DND-41 (cell line): ENCODE data around the gene SLC9A4.

Source experiments
- ATAC-seq: fragments of 200-7000 bp; cut with Tn5 transposase; 3 replicates; pipeline ENCODE4 v1.9.1; 2021; ENCODE audit warnings: low read depth; ENCODE audit not compliant: insufficient read depth
- DNase-seq: peaks from one replicate; pipeline ENCODE4 v3.0.0-alpha.2; 2020
- H2AFZ ChIP-seq: 2 replicates; pipeline ENCODE4 v1.6.0; 2012; ENCODE audit warnings: low read depth, low read length
- H3K27ac ChIP-seq: 2 replicates; pipeline ENCODE4 v1.5.1; 2012; ENCODE audit warnings: low read length, inconsistent platforms
- H3K27me3 ChIP-seq: fragments of 200-600 bp; sonication (generic); 2 replicates; pipeline ENCODE4 v1.6.0; 2012; ENCODE audit warnings: low read length, mild to moderate bottlenecking, inconsistent platforms; ENCODE audit not compliant: insufficient read depth, poor library complexity
- H3K36me3 ChIP-seq: 2 replicates; pipeline ENCODE4 v1.5.1; 2012; ENCODE audit warnings: low read length, inconsistent platforms; ENCODE audit not compliant: insufficient read depth
- H3K4me1 ChIP-seq: 2 replicates; pipeline ENCODE4 v1.5.1; 2012; ENCODE audit warnings: mild to moderate bottlenecking, low read length; ENCODE audit not compliant: insufficient read depth
- H3K4me2 ChIP-seq: 2 replicates; pipeline ENCODE4 v1.6.0; 2012; ENCODE audit warnings: mild to moderate bottlenecking, moderate library complexity, low read length, inconsistent platforms; ENCODE audit not compliant: insufficient read depth
- H3K4me3 ChIP-seq, 2 experiments: fragments of 200-600 bp in 1 of 2; shearing (Covaris generic) in 1 of 2; 2 replicates each; pipeline ENCODE4 v1.5.1; 2012 to 2016; ENCODE audit warnings: inconsistent platforms in 2 of 2, low read length in 2 of 2, mild to moderate bottlenecking in 2 of 2, low read depth in 1 of 2, moderate library complexity in 1 of 2
- H3K79me2 ChIP-seq: 2 replicates; pipeline ENCODE4 v1.6.0; 2012; ENCODE audit warnings: low read length, inconsistent platforms; ENCODE audit not compliant: insufficient read depth
- H3K9ac ChIP-seq: 2 replicates; pipeline ENCODE4 v1.6.0; 2012; ENCODE audit warnings: low read depth, mild to moderate bottlenecking, inconsistent platforms, low read length, moderate library complexity
- H3K9me3 ChIP-seq: 2 replicates; pipeline ENCODE4 v1.5.1; 2012; ENCODE audit warnings: low read length, moderate library complexity, mild to moderate bottlenecking, inconsistent platforms; ENCODE audit not compliant: insufficient read depth, severe bottlenecking
- H4K20me1 ChIP-seq: 2 replicates; pipeline ENCODE4 v1.6.0; 2012; ENCODE audit warnings: low read length; ENCODE audit not compliant: insufficient read depth
- EZH2 ChIP-seq: IDR thresholded peaks from 3 replicates; pipeline ENCODE4 v1.6.1; 2012; ENCODE audit warnings: borderline replicate concordance, low read depth, mild to moderate bottlenecking, moderate library complexity, low read length, inconsistent platforms; ENCODE audit not compliant: severe bottlenecking
- TF ChIP-seq, protein P1 (sequence below): IDR thresholded peaks from 2 replicates; pipeline ENCODE4 v1.5.1; 2012; ENCODE audit warnings: borderline replicate concordance, low read length, moderate library complexity, mild to moderate bottlenecking; ENCODE audit not compliant: poor library complexity, severe bottlenecking; ENCODE audit errors: extremely low read depth

SLC9A4 gene

DNA sequence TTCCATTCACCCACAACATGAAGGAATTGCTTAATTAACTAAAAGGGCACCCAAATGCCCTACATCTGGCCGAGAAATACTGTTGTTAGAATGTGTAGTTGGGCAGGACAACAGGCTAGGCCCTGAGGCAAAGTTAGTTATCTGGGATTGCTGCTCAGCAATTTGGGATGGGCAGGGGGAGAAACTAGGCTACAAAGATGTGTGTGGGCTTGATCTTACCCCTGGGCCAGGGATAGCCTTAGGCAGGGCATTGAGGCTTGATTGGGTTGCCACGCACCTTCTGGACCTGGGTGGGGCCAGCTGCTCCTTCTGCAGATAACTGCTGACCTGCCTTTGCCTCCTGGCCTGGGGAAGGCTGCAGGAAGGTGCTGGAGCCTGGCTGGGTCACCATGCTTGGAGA is 40.6 kb upstream of the SLC9A4 start:
- Histone ChIP-seq H2AFZ (no peak overlapping the region), H4K20me1 (no peaks in the 10 kb centered on the region), H3K4me2 (no peak overlapping the region), H3K79me2 (no peaks in the 10 kb centered on the region), H3K9ac (no peak overlapping the region), H3K4me1 (no peaks in the 10 kb centered on the region), H3K4me3 (no peak overlapping the region), H3K27me3 (no peaks in the 10 kb centered on the region), H3K9me3 (no peaks in the 10 kb centered on the region), H3K36me3 (no peaks in the 10 kb centered on the region), H3K27ac (no peak overlapping the region)
- DNase-seq (no peak), ATAC-seq (no peak)
- TF ChIP-seq, protein P1, sequence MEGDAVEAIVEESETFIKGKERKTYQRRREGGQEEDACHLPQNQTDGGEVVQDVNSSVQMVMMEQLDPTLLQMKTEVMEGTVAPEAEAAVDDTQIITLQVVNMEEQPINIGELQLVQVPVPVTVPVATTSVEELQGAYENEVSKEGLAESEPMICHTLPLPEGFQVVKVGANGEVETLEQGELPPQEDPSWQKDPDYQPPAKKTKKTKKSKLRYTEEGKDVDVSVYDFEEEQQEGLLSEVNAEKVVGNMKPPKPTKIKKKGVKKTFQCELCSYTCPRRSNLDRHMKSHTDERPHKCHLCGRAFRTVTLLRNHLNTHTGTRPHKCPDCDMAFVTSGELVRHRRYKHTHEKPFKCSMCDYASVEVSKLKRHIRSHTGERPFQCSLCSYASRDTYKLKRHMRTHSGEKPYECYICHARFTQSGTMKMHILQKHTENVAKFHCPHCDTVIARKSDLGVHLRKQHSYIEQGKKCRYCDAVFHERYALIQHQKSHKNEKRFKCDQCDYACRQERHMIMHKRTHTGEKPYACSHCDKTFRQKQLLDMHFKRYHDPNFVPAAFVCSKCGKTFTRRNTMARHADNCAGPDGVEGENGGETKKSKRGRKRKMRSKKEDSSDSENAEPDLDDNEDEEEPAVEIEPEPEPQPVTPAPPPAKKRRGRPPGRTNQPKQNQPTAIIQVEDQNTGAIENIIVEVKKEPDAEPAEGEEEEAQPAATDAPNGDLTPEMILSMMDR: no peak

DNA sequence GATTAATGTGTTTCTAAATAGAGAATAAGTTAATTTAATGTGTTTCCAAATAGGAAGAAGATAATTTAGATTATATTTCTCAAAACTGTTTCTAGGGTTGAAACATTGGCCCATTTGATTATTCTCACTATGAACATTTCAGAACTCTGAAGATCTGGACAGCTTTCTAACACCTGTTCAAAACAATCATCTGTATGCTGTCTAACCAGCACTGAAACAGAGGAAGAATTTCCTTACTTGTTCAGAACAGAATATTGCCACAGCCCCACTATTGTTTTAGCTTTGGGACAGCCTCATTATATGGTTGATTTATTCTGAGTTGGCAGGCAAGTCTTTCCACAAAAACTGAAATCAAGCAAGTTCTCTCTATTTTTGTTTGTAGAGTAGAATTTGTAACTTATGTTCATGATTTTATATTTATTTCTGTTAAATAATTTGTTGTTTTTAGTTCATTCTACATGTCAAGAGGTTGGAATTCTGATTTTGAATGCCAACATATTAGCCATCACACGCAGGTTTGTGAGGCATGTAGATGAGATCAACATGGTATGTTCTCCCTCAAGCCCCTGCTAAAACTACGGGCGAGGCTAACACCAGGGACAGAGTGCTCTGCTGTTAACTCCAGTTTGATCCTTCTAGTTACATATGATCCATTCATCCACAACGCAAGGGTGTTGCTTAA is 38.9 kb upstream of the SLC9A4 start:
- Histone ChIP-seq H3K4me2 (no peak overlapping the region), H3K36me3 (no peaks in the 10 kb centered on the region), H3K4me1 (no peaks in the 10 kb centered on the region), H3K79me2 (no peaks in the 10 kb centered on the region), H3K27me3 (no peaks in the 10 kb centered on the region), H3K27ac (no peak overlapping the region), H4K20me1 (no peaks in the 10 kb centered on the region), H3K9me3 (no peaks in the 10 kb centered on the region), H3K9ac (no peak overlapping the region), H3K4me3 (no peak overlapping the region), H2AFZ (no peak overlapping the region)
- DNase-seq: no peak
- ATAC-seq: no peak
- TF ChIP-seq EZH2: no peak
- TF ChIP-seq, protein P1: no peak

DNA sequence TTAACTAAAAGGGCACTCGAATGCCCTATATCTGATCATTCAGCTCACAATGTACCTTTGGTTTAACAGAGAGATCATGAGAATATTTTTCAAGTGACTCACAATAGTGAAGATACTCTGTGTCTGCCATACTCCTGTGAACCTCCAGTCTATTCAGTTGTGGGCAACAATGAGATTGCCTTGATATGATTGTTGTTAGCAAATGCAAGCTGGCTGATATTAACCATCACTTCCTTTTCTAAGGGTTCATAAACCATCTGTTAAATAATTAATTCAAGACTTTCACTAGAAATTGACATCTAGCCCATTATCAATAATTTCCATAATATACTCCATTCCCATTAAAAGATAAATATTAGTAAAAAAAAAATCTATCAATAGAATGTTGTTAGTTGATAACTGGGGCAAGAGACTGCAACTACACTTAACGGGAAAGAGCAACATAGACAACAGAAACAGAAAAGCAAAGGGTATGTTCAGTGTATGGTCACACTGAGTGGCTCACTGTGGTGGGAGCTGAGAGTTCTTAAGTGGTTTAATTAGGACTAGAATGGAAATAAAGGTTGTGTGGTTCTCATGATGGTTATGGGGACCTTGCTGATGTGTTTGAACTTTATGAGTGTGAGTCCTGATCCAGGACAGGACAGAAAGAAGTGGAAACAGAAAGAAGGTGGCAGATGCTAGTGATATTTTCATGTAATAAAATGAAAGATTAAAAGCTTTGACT is 38.2 kb upstream of the SLC9A4 start:
- no peak overlapping the region for H3K4me2 ChIP-seq
- DNase-seq (no peak), ATAC-seq (no peak)
- no peaks in the 10 kb centered on the region for H3K4me1 ChIP-seq
- no peaks in the 10 kb centered on the region for H3K79me2 ChIP-seq
- H4K20me1 ChIP-seq: no peaks in the 10 kb centered on the region
- no peak overlapping the region for H3K27ac ChIP-seq
- no peaks in the 10 kb centered on the region for H3K27me3 ChIP-seq
- H3K4me3 ChIP-seq: no peak overlapping the region
- no peaks in the 10 kb centered on the region for H3K9me3 ChIP-seq
- no peak overlapping the region for H2AFZ ChIP-seq
- H3K36me3 ChIP-seq: no peaks in the 10 kb centered on the region
- H3K9ac ChIP-seq: no peak overlapping the region
- TF ChIP-seq, protein P1: no peak
- no peak for TF ChIP-seq EZH2
